Measurements from ENCODE around the gene IMMP2L. TPM values are rescaled to one million over a fixed set of nuclear protein-coding genes. Genes with fewer than 3 reads are reported as not detected.
"Not testable (repeated sequence)": the region's sequence is repeated elsewhere in the genome, so short reads cannot be mapped to it uniquely, and the experiment has no call there.

The IMMP2L gene
- 10 to 100 TPM; 12.4 to 31.7 (median 22.8) TPM for total RNA-seq

- DNase-seq (ENCODE audit: low spot score) (peak; percentile 64), ATAC-seq (ENCODE audit: low FRiP score) (peak; percentile 97)
- TF ChIP-seq CTCF (IDR thresholded peaks at IDR 0.05) = no peak
Measured at GRCh38 chr7:111561904-111562732, at the start of gene IMMP2L. Gene IMMP2L, minus strand, starts transcription at chr7:111562492.

DNA sequence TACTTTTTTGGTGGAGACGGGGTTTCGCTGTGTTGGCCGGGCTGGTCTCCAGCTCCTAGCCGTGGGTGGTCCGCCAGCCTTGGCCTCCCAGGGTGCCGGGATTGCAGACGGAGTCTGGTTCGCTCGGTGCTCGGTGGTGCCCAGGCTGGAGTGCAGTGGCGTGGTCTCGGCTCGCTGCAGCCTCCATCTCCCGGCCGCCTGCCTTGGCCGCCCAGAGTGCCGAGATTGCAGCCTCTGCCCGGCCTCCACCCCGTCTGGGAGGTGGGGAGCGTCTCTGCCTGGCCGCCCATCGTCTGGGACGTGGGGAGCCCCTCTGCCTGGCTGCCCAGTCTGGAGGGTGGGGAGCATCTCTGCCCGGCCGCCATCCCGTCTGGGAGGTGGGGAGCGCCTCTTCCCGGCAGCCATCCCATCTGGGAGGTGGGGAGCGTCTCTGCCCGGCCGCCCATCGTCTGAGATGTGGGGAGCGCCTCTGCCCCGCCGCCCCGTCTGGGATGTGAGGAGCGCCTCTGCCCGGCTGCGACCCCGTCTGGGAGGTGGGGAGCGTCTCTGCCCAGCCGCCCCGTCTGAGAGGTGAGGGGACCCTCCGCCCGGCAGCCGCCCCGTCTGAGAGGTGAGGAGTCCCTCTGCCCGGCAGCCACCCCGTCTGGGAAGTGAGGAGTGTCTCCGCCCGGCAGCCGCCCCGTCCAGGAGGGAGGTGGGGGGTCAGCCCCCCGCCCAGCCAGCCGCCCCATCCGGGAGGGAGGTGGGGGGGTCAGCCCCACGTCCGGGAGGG lies 47.4 kb upstream of the IMMP2L start:
- ATAC-seq (ENCODE audit: low FRiP score); DNase-seq (ENCODE audit: low spot score): not testable (repeated sequence)

DNA sequence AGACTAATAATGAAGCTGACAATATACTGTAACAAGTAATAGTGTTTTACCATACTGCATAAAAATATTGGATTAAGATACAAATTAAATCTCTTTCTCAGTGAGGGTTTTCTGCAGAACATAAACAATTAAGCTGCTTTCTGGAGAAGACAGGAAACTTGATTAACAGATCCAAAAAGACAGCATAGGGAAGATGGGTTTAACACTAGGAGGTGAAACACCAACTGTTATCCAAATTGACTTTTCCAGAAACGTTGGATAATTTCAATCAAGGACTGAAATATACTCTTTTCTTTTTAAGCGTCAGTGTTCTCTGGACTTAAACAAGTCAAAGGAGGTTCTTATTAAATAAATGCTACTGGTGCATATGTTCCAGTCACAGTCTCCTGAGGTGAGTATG lies 45.3 kb upstream of the IMMP2L start:
- TF ChIP-seq CTCF (IDR thresholded peaks at IDR 0.05) = no peak
- DNase-seq (ENCODE audit: low spot score) (no peak), ATAC-seq (ENCODE audit: low FRiP score) (no peak)

DNA sequence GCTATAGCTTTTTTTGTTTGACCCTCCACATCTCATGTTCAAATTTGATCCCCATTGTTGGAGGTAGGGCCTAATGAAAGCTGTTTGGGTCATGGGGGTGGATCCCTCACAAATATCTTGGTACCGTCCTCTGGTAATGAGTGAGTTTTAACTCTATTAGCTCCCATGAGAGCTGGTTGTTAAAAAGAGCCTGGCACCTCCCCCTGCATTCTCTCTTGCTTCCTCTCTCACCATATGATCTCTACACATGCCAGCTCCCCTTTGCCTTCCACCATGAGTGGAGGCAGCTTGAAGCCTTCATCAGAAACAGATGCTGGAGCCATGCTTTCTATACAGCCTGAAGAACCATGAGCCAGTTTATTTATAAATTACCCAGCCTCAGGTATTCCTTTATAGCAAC lies 43.0 kb upstream of the IMMP2L start:
- no peak for ATAC-seq (ENCODE audit: low FRiP score)
- no peak for DNase-seq (ENCODE audit: low spot score)
- TF ChIP-seq CTCF (IDR thresholded peaks at IDR 0.05) = no peak

GRCh38 chr7:111600091-111600490 lies 37.8 kb upstream of the IMMP2L start:
- no peak for TF ChIP-seq CTCF (IDR thresholded peaks at IDR 0.05)
- DNase-seq (ENCODE audit: low spot score) (no peak), ATAC-seq (ENCODE audit: low FRiP score) (no peak)

DNA sequence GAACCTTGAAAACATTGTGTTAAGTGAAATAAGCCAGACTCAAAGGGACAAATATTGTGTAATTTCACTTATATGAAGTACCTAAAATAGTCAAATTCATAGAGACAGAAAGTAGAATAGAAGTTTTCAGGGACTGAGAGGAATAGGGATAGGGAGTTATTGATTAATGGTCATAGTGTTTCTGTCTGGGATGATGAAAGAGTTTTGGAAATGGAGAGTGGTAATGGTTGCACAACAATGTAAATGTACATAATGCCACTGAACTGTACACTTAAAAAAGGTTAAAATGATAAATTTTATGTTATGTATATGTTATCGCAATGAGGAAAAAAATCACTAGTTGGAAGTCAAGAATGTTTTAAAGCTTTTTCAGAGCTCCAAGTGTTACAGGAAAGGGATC lies 33.5 kb upstream of the IMMP2L start:
- no peak for DNase-seq (ENCODE audit: low spot score)

More for the DNA sequence above, 33.5 kb upstream of the IMMP2L start:
- no peak for TF ChIP-seq CTCF (IDR thresholded peaks at IDR 0.05)
- no peak for ATAC-seq (ENCODE audit: low FRiP score)
